Pancreas (tissue), 10 donors: ENCODE results near the gene C14orf132. TPM values are rescaled to one million over a fixed set of nuclear protein-coding genes. Genes with fewer than 3 reads are reported as not detected.

ENCODE experiments used
- ATAC-seq, 4 donors: fragments of 200-7000 bp; cut with Tn5 transposase; one replicate each; pipeline versions ENCODE4 v1.8.0 to v1.9.1; 2020; ENCODE audit warnings: mild to moderate bottlenecking in 4 of 4, moderate library complexity in 4 of 4
- DNase-seq, 6 donors: peaks; one replicate each; pipeline ENCODE4 v3.0.0-alpha.2; 2020
- FAIRE-seq: peaks from 2 replicates; lab custom pipeline; 2012; peaks lifted over from hg19 to GRCh38; lab: Jason Lieb, UNC
- H3K27ac ChIP-seq, 4 donors: fragments of 200-600 bp; sonication (generic); 1 replicate in 3 of 4; 2 replicates in 1 of 4; pipeline versions ENCODE4 v1.5.0 to v1.8.0; 2020
- H3K27me3 ChIP-seq, 4 donors: fragments of 200-600 bp; one replicate each; pipeline ENCODE4 v1.8.0; 2021
- H3K36me3 ChIP-seq, 3 donors: fragments of 200-600 bp; sonication (generic) in 1 of 3; one replicate each; pipeline versions ENCODE4 v1.5.0 to v1.8.0; 2020 to 2021
- H3K4me1 ChIP-seq, 3 donors: fragments of 200-600 bp; one replicate each; pipeline ENCODE4 v1.8.0; 2021
- H3K4me3 ChIP-seq, 4 donors: fragments of 200-600 bp; sonication (generic) in 2 of 4; one replicate each; pipeline versions ENCODE4 v1.5.0 to v1.8.0; 2020 to 2021
- H3K9me3 ChIP-seq, 4 donors: fragments of 200-600 bp; one replicate each; pipeline ENCODE4 v1.8.0; 2021
- WGBS, 2 donors: extraction: QIAGEN DNeasy Blood & Tissue Kit; methylation state at CpG; one replicate each; pipeline ENCODE4 v1.1.7; 2013; 5-methylcytosine and 5-hydroxymethylcytosine counted together
- intact Hi-C, 3 donors: fragments of 100-400 bp; cut with DNase I; formaldehyde crosslinking; loops; one replicate each; pipeline versions ENCODE4 v1.11.1 to v1.14.2; 2022
- polyA plus RNA-seq, 2 donors: library from polyadenylated mRNA; stranded (reverse); fragments of 200-250 nt; gene quantifications; one replicate each; pipeline ENCODE4 v1.2.3, GENCODE V29; 2013
- total RNA-seq, 6 donors: library from RNA; stranded (reverse); fragmentation: NEBNext Ultra II Directional in 4 of 6; extraction: Animal tissue kit (Norgen Biotek cat#: 25700) in 4 of 6; gene quantifications; one replicate each; pipeline versions ENCODE4 v1.2.1 to v1.2.4, GENCODE V29; 2021 to 2023
- TF ChIP-seq, protein P1 (sequence below), 4 donors: fragments of 200-600 bp; sonication (generic) in 3 of 4; IDR thresholded peaks; one replicate each; pipeline versions ENCODE4 v1.5.0 to v1.8.0; 2021; ENCODE audit warnings: antibody characterized with exemption in 4 of 4
- donor health status: healthy with polysubstance abuse.
- donor health status: DM: no; HTN: no; CAD: no; lungs with moderate emphysema.
- donor health status: DM: no; HTN: no; CAD: no.
- donor health status: control.
- donor health status: control.
- donor health status: Bipolar disorder and iron deficiency.
- donor health status: DM: yes; HTN: yes; CAD: no.
- donor health status: DM: no; HTN: no; CAD: no.
- donor health status: DM: no; HTN: no; CAD: no.
- donor health status: DM: yes; HTN: yes; CAD: no.

The C14orf132 gene
- total and polyA plus RNA-seq, 8 donors, result 1.5 to 11.7 (median 3.7) TPM

DNA sequence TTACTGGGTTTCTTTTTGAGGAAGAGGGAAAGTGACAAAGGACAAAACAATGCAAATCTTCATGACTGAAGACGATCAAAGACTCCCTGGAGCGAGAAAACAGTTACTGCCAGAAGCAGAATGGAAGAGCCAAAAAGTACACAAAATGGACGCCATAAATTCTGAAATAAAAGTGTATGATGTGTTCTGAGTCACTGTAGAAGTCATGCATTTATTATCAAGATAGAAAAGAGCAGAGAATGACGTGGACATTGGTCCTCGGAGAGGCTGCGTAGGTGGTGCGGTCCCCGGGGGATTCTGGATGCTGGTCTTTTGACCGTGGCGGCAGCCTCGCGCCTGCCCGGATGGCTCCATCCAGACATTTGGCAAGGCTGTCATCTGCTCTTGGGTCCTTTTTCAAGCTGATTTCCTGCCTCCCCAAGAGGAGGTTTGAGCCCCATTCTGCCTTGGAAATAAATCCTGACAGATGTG, 52.8 kb downstream of the C14orf132 start:
- Histone ChIP-seq H3K9me3 (no peaks in the 10 kb centered on the region), H3K4me1 (no peaks in the 10 kb centered on the region), H3K27me3 (no peaks in the 10 kb centered on the region), H3K4me3 (no peak overlapping the region), H3K27ac (no peak overlapping the region), H3K36me3 (no peaks in the 10 kb centered on the region)
- TF ChIP-seq, protein P1, sequence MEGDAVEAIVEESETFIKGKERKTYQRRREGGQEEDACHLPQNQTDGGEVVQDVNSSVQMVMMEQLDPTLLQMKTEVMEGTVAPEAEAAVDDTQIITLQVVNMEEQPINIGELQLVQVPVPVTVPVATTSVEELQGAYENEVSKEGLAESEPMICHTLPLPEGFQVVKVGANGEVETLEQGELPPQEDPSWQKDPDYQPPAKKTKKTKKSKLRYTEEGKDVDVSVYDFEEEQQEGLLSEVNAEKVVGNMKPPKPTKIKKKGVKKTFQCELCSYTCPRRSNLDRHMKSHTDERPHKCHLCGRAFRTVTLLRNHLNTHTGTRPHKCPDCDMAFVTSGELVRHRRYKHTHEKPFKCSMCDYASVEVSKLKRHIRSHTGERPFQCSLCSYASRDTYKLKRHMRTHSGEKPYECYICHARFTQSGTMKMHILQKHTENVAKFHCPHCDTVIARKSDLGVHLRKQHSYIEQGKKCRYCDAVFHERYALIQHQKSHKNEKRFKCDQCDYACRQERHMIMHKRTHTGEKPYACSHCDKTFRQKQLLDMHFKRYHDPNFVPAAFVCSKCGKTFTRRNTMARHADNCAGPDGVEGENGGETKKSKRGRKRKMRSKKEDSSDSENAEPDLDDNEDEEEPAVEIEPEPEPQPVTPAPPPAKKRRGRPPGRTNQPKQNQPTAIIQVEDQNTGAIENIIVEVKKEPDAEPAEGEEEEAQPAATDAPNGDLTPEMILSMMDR (IDR thresholded peaks at IDR 0.05), result no peak
- DNase-seq (peak in 1 of 6 donors; percentile 24), ATAC-seq (no peak), FAIRE-seq (no peak)
- 81 to 95% methylated on average over 13 of the region's 13 CpGs for WGBS, 2 donors
- intact Hi-C loops, result loop anchor here in 2 of 3 donors (10.0 kb wide), 3 partner anchors 87 to 333 kb away; no protein-coding TSS in a partner anchor

DNA sequence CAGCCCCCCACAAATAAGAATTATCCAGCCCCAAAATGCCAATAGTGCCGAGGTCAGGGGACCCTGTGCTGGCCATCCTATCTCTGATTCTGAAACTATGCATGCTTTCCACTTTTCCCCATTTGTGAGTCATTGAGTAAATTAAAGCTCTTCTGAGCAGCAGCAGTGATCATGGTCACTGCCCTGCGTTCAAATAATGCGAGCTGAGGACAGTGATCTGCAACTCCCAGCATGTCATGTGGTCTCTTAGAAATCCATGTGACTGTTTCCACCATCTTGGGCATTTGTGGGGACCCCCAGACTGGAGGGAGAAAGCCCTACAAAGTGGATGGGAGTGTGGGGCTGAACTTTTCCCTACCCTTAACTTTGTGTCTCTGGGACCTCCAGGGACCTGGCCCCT, 53.8 kb downstream of the C14orf132 start:
- Histone ChIP-seq H3K4me3 (no peak overlapping the region), H3K27ac (no peak overlapping the region), H3K4me1 (no peaks in the 10 kb centered on the region), H3K27me3 (no peaks in the 10 kb centered on the region), H3K36me3 (no peaks in the 10 kb centered on the region), H3K9me3 (no peaks in the 10 kb centered on the region)
- FAIRE-seq (no peak), ATAC-seq (no peak), DNase-seq (peak in 1 of 6 donors; percentile 9)
- 69 to 83% methylated on average over 3 of the region's 3 CpGs for WGBS, 2 donors
- TF ChIP-seq, protein P1 (IDR thresholded peaks at IDR 0.05), result no peak
- intact Hi-C loops, result loop anchor here in 2 of 3 donors (10.0 kb wide), 3 partner anchors 88 to 332 kb away; no protein-coding TSS in a partner anchor

DNA sequence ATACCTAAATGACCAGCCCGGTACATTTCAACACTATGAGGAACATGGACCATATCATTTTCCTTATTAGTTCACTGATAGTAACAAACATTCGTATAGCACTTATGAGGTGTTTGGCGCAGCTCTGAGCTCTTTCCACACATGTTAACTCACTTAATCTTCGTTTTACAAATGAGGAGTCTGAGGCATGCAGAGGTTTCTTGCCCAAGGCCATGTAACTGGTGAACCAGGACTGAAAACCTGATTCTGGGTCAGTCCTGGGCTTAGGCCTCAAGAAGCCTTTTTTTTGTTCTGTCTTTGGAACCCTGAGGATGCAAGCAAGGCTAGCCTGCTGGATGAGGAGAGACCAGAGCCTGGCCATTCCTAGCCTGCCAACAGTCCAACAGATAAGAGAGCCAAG, 55.0 kb downstream of the C14orf132 start:
- no peaks in the 10 kb centered on the region for H3K27me3 ChIP-seq
- H3K9me3 ChIP-seq, result no peaks in the 10 kb centered on the region
- intact Hi-C loops, result loop anchor here in 2 of 3 donors (10.0 kb wide), 3 partner anchors 89 to 331 kb away; no protein-coding TSS in a partner anchor
- H3K4me1 ChIP-seq, result no peaks in the 10 kb centered on the region
- peak in 1 of 6 donors; percentile 0 for DNase-seq
- TF ChIP-seq, protein P1 (IDR thresholded peaks at IDR 0.05), result no peak
- H3K4me3 ChIP-seq, result no peak overlapping the region
- 82 to 86% methylated on average over 4 of the region's 4 CpGs for WGBS, 2 donors
- no peaks in the 10 kb centered on the region for H3K36me3 ChIP-seq
- no peak overlapping the region for H3K27ac ChIP-seq
- ATAC-seq, result no peak
- FAIRE-seq, result no peak

DNA sequence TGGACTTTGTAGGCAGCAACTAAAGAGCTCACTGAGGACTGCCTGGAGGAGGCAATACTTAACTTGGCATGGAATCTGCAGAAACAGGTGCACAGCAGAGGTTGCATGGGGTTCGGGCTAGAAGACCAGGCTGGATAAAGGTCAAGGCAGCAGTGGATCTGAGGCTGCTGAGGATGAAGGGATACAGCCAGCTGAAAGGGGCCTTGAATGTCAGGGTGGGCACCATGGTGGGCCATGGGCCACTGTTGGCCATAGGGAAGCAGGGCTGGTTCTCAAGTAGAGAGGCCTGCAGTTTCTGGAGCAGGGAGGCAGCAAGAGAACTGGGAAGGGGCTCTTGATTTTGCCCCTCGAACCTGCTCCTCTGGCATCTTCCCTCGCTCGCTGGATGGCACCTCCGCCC, 55.5 kb downstream of the C14orf132 start:
- DNase-seq (peak in 1 of 6 donors; percentile 24), ATAC-seq (no peak), FAIRE-seq (no peak)
- H3K4me1 ChIP-seq, result no peaks in the 10 kb centered on the region
- H3K9me3 ChIP-seq, result no peaks in the 10 kb centered on the region
- no peak overlapping the region for H3K27ac ChIP-seq
- TF ChIP-seq, protein P1 (IDR thresholded peaks at IDR 0.05), result no peak
- 89 to 99% methylated on average over 5 of the region's 5 CpGs for WGBS, 2 donors
- no peak overlapping the region for H3K4me3 ChIP-seq
- intact Hi-C loops, result loop anchor here in 2 of 3 donors (10.0 kb wide), 3 partner anchors 90 to 330 kb away; no protein-coding TSS in a partner anchor
- no peaks in the 10 kb centered on the region for H3K36me3 ChIP-seq
- no peaks in the 10 kb centered on the region for H3K27me3 ChIP-seq

DNA sequence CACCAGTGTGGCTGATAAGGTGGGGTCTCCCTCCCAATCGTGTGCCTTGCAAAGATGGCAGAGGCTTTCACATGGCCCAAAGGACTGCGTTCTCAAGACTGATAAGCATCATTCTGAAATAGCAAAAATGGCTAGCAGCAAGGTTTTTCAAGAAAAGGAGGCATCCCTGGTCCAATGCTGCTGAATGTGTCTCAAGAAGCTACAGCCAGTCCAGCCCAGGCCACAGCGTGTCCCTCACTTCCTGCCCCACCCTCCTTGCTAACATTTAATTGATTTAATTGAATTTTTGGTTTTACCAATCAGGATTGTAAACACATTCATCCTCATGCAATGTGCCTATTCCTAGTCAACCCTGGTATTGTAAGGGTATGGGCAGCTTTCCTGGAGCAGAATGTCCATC, 55.9 kb downstream of the C14orf132 start:
- Histone ChIP-seq H3K4me3 (no peak overlapping the region), H3K36me3 (no peaks in the 10 kb centered on the region), H3K9me3 (no peaks in the 10 kb centered on the region), H3K4me1 (no peaks in the 10 kb centered on the region), H3K27ac (no peak overlapping the region), H3K27me3 (no peaks in the 10 kb centered on the region)
- ATAC-seq (no peak), FAIRE-seq (no peak), DNase-seq (no peak)
- 75 to 82% methylated on average over 3 of the region's 3 CpGs for WGBS, 2 donors
- TF ChIP-seq, protein P1 (IDR thresholded peaks at IDR 0.05), result no peak
- intact Hi-C loops, result loop anchor here in 2 of 3 donors (10.0 kb wide), 3 partner anchors 90 to 330 kb away; no protein-coding TSS in a partner anchor
